Fibroblast of lung (primary cell): ENCODE data around the gene TMEM214.

Experiments
- CTCF ChIP-seq, 2 donors: IDR thresholded peaks in 1 of 2; conservative IDR thresholded peaks in 1 of 2; 1 replicate in 1 of 2; 2 replicates in 1 of 2; pipeline ENCODE4 v1.5.1; 2011 to 2012; ENCODE audit warnings: low read length in 2 of 2, control low read depth in 1 of 2, inconsistent platforms in 1 of 2, low read depth in 1 of 2, mild to moderate bottlenecking in 1 of 2
- EZH2 ChIP-seq: IDR thresholded peaks from 2 replicates; pipeline ENCODE4 v1.5.1; 2012; ENCODE audit warnings: low read length, control low read depth, mild to moderate bottlenecking; ENCODE audit errors: missing control alignments

- TF ChIP-seq CTCF (conservative IDR thresholded peaks at IDR 0.05 in 1 of 2, IDR thresholded peaks at IDR 0.05 in 1 of 2; ENCODE audit: low read depth in 1 of 2, low read length in 2 of 2) (no peak), EZH2 (no peak)
Observed at GRCh38 chr2:26997394-26997793, 35.4 kb upstream of the TMEM214 start.
